NCI-H524 treated with DMSO at 0.1 percent for 48 hours (cell line): ENCODE results near the gene MAST1.
"Not testable (repeated sequence)": the region's sequence is repeated elsewhere in the genome, so short reads cannot be mapped to it uniquely, and the experiment has no call there.

Source experiments
- DNase-seq: peaks from one replicate; lab custom pipeline; 2025; lab: John Stamatoyannopoulos, UW

The MAST1 gene

DNA sequence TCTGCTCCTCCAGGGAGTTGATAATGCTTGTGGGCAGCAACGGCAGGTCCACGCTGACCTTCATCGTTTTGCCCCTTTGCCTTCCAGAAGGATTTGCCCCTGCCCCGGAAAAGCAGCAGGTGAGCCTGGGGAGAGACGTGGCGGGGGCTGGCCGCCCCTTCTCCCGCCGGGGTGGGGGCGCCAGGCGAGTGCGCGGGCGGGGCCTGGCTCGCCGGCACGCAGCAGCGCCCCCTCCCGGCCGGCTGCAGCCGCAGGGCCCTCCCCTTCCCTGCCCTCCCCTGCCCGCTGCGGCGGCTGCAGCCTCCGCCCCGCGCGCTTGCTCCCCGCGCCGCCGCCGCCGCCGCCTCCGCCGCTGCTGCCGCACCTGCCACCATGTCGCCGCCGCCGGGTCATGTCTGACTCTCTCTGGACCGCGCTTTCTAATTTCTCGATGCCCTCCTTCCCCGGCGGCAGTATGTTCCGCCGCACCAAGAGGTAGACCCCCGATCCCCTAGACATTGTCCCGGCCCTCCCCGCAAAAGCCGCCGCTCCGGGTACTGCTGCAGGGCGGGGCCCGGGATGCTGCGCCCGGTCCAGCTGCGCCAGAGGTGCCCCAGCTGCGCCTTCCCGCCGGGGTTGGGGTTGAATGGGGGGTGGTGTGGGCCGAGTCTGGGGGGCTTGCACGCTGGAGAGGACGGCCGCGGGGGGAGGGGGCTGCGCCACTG is at the start of gene MAST1:
Gene MAST1, plus strand, starts transcription at position 334 of the 704 bp plus-strand sequence. Its CDS starts 58 bp downstream, at position 392.
- DNase-seq, result no peak

DNA sequence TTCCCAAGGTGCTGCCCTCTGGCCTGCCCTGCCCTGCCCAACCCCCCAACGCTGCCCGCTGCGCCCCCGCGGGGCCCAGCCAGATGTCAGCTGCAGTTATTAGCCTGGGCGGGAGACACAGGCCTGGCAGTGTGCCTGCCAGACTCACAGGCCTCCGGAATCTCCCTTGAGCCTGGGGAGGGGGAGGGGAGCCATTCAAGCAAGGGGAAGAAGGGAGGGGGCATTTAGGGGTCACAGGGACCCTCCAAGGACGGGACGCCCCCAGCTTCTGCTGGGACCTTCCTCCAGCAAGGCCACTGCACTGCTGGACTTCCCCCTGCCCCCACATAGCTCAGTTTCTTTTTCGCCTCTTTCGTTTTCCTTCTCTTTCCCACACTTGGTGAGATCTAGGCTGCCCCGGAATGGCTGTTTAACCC is 49.6 kb upstream of the MAST1 start:
- no peak for DNase-seq

GRCh38 chr19:12789098-12789903 is 49.0 kb upstream of the MAST1 start:
- DNase-seq, result no peak

DNA sequence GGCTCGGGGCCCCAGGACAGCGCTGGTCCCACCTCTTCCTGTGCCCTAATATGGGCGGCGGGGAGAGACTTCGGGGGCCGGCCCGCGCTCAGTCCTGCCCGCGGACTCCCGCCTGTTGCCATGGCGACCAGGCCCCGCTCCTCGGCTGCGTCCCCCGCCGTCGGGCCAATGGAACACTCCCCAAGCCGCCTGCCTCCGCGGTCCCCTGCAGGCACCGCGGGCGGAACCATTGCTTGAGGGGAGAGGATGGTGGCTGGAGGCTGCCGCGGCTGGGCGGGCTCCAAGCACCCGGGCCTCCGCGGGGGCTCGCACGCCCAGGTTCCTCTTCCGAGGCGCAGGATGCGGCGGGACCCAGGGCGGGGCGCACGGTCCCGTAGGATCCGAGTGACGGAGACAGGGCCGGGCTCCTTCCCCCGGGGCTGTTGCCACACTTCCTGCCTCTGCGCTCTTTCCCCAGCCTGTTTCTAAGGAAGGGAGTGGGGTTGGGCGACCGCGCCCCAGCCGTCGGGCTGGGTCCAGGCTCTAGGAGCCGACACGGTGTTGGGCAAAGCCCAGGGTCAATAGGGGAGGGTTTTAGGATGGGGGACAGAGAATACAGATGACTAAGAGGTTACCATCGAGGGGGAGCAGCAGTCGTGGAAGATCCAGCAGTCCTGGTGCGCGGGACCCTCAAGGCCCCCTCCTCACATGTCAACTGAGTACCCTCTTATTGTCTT is 48.3 kb upstream of the MAST1 start:
- peak; percentile 67 for DNase-seq

DNA sequence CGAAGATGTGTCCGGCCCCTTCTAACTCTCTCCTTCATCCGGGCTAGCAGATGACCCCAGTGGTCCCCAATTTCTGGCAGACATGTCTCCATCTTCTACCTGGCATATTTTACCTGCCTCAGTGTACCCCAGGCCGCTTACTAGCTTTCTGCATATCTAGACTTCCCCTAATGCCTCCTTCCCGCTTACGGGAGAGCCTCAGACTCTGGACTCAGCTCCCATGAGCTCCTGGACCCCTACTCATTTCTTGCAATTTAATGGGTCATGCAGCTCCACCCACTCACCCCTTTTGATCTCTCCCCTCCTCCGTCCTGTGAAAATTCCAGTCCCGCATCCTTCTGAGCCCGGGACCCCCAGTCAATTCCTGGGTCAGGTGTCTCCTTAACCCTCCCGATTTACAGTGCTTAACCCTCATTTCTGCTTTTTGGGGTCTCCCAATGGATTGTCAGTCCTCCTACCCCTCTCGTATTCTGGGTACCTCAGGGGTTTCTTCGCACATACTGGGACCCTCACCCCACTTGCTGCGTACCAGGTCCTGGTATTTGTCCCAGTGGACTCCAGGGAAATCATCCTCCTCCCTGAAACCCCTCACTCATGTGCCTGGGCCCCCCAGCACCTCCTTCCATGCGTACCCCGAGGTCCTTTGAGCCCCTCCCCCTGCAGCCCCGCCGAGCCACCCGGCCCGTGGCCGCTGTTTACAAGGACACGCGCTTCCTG is 47.5 kb upstream of the MAST1 start:
- no peak for DNase-seq

DNA sequence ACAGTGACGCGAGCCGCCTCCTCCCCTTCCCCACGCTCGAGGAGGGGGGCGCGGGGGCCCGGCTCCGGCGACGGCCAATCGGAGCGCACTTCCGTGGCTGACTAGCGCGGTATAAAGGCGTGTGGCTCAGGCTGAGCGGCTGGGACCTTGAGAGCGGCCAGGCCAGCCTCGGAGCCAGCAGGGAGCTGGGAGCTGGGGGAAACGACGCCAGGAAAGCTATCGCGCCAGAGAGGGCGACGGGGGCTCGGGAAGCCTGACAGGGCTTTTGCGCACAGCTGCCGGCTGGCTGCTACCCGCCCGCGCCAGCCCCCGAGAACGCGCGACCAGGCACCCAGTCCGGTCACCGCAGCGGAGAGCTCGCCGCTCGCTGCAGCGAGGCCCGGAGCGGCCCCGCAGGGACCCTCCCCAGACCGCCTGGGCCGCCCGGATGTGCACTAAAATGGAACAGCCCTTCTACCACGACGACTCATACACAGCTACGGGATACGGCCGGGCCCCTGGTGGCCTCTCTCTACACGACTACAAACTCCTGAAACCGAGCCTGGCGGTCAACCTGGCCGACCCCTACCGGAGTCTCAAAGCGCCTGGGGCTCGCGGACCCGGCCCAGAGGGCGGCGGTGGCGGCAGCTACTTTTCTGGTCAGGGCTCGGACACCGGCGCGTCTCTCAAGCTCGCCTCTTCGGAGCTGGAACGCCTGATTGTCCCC is 46.8 kb upstream of the MAST1 start, which contains the start of gene JUNB:
Gene JUNB, plus strand, starts transcription at position 142 of the 706 bp plus-strand sequence. Its CDS starts 286 bp downstream, at position 428.
- peak; percentile 65 for DNase-seq

GRCh38 chr19:12792051-12792852 is 46.1 kb upstream of the MAST1 start:
- no peak for DNase-seq

DNA sequence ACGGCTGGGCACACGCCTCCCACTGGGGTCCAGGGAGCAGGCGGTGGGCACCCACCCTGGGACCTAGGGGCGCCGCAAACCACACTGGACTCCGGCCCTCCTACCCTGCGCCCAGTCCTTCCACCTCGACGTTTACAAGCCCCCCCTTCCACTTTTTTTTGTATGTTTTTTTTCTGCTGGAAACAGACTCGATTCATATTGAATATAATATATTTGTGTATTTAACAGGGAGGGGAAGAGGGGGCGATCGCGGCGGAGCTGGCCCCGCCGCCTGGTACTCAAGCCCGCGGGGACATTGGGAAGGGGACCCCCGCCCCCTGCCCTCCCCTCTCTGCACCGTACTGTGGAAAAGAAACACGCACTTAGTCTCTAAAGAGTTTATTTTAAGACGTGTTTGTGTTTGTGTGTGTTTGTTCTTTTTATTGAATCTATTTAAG is 45.4 kb upstream of the MAST1 start:
- no peak for DNase-seq

- no peak for DNase-seq
Measured at GRCh38 chr19:12793290-12794195, 44.8 kb upstream of the MAST1 start.

GRCh38 chr19:12794196-12794941 is 43.9 kb upstream of the MAST1 start:
- no peak for DNase-seq

DNA sequence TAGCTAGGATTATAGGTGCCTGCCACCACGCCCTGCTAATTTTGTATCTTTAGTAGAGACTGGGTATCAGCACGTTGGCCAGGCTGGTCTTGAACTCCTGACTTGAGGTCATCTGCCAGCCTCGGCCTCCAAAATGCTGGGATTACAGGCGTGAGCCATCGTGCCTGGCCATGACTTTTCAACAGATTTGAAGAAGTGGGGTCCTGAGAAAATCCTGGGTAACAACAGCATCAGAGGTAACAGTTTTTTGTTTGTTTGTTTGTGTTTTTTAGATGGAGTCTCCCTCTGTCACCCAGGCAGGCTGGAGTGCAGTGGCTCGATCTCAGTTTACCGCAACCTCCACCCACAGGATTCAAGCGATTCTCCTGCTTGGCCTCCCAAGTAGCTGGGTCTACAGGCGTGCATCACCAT is 43.3 kb upstream of the MAST1 start:
- no peak for DNase-seq

GRCh38 chr19:12796146-12797071 is 41.9 kb upstream of the MAST1 start:
- peak; percentile 46 for DNase-seq

- DNase-seq, result no peak
Measured at GRCh38 chr19:12797141-12797587, 41.2 kb upstream of the MAST1 start.

DNA sequence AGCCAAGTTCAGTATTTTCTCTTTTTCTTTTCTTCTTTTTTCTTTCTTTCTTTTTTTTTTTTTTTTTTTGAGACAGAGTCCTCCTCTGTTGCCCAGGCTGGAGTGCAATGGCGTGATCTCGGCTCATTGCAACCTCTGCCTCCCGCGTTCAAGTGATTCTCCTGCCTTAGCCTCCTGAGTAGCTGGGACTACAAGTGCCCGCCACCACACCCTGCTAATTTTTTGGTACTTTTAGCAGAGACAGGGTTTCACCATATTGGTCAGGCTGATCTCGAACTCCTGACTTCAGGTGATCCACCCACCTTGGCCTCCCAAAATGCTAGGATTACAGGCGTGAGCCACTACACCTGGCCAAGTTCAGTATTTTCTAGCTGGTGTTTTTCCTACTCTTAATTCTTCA is 40.7 kb upstream of the MAST1 start:
- DNase-seq, result not testable (repeated sequence)

DNA sequence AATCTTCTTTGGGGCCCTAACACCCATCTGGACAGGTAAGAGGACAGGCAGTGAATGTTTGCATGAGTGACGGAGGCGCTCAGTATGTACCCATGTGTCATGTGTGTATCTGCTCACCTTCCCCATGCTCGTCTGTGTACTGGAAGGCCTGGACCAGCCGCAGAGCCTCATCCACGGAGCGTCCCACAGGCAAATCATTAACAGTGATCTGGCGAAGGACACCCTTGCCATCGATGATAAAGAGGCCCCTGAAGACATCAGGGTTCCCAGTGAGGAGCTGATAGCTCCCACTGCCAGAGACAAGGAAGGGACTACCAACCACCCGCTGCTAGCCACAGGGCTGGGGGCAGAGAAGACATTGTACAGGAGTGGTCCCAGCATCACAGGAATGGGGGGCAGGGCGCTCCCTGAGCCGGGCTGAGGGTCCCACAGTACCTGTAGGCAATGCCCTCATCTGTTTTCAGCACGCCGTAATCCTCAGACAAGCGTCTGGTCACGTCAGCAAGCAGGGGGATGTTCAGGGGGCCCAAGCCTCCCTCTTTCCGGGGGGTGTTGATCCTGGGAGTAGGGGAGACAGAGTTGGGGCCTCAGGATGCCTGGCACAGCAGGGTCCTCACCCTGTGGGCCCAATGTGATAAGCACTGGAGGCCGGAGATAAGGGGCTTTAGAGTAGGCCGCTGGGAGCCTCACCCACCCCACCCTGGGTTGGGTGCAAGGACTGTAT is 38.4 kb upstream of the MAST1 start:
- DNase-seq, result no peak

DNA sequence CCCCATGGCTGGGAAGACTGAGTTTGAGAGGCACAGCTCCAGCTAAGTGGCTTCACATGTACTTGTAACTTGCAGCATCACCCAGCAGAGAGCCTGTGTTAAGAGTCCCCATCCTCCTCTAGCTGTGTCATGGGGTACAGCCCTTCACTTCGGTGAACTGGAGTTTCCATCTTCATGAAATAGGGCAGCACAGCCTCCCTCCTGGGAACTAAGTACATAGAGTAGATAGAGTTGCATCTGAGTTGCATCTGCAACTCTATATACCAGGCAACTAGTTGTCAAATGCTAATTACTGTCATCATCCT is 37.9 kb upstream of the MAST1 start:
- DNase-seq, result no peak

DNA sequence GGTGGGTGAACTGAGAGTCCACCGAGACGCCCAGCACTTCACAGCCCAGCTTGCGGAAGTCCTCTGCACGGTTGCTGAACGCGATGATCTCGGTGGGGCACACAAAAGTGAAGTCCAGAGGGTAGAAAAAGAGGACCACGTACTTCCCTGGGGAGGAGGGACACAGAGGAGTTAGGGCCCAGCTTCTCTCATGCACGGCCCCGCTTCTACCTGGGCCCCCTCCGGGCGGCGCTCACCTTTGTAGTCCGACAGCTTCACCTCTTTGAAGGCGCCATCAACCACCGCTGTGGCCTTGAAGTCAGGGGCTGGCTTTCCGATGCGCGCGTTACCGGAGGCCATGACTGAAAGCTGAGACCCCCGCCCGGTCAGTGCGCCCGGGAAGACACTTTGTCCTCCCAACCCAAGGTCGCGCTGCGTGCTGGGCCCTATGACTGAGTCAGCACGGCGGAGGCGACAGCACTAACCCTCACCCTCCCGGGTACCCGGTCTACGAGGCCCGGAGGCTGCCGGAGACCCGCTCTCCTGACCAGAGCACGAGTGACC is 37.3 kb upstream of the MAST1 start:
- no peak for DNase-seq
